ENCODE data around the gene TAF6L. TPM values are rescaled to one million over a fixed set of nuclear protein-coding genes. Genes with fewer than 3 reads are reported as not detected.
A peak's percentile ranks its signal among the peaks of the same experiment; 100 is the strongest.
"Not testable (repeated sequence)": the region's sequence is repeated elsewhere in the genome, so short reads cannot be mapped to it uniquely, and the experiment has no call there.

The TAF6L gene
- polyA plus RNA-seq, 3 donors: 27.9 to 30.9 (median 28.4) TPM

DNA sequence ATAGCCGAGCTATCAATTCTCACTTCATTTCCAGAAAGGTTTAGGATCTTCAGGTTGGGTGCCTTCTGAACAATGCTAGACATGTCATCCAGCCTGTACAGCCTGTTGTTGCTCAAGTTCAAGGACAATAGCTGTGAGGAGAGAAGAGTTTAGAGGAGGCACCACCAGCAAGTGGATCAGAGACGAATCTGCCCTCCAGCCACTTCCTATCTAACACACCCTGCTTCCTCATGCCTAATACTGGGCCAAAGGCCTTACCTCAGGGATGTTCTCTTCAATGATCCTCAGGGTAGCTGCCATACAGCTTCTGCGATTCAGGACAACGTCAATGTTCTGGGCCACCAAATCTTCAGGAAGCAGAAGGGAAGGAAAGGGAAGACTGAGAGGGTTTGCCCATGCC, 29.9 kb downstream of the TAF6L start:
- no peak for DNase-seq (ENCODE audit: low read depth in 3 of 3, low spot score in 2 of 3)

DNA sequence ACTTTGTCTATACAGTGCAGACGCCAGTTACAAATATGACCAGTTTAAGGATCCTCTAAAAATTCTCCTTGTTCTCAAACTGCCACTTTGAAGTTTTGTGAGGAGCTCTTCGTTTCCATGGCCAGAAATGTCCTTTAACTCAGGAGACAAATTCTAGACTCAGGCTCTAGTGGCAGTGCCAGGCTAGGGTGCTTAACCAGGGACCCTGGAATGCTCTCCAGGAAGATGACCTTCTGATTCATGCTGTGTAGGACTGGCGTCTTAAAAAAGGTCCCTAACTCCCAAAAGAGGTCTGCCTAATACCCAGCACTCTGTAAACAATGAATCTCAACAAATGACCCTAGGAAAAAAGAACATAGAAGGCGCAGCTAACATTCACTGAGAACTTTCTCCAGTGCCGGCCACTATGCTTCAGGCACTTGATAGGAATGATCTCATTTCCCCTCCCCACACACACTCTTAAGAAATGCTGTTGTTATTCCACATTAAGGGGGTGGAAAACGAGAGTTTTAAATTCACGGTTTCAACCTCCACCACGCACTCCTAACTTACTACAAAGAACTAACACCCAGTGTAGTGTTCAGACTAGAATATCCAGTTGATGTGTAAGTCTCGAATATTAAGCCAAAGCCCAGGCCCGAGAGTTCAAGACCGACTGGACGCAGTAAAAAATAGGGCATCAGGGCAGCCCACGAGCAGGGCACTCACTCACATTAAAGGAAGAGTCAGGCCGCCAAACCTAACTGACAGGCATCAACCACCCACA, 33.3 kb downstream of the TAF6L start:
- DNase-seq (ENCODE audit: low read depth in 3 of 3, low spot score in 2 of 3): peak in 1 of 3 donors; percentile 40

DNA sequence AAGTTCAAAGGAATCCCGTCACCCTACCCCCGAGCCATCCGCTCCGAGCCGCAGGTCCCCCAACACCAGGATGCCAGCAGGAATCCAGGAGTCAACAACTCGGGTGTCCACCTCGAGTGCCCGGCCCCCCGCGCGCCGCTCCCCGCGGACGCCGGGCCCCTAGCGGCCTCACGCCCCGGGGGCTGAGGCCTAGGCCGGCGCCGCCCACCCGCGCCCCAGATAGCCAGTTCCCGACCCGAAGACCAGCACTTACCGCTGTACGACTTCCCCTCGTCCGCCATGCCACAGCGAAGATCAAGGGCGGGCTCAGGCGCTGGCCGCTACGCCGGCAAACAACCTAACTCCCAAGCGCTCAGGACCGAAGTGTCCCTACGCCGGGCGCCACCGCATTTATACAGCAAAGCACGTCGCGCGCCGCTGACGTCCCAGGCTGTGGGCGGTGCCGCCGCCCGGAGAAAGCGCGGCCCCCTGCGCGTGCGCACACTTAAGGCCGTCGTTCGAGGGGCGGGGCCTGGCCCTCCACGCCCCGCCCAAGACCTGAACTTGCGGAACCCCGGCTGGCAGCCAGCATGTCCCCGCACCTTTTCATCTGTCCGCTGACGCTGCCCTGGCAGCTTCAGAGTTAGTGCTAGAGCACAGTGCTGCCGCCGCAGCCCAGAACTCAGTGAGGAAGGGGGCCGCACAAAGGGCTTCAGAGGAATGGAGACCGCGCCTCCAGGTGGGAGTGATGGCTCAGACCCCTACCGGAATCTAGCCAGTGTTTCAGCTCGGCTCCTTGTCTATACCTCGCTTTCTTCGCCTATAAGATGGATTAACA, 34.1 kb downstream of the TAF6L start, which contains the start of gene NXF1:
Gene NXF1 (minus strand): TSS at position 365 of the 817 bp plus-strand sequence. CDS start 84 bp downstream, at position 281.
- DNase-seq (ENCODE audit: low read depth in 3 of 3, low spot score in 2 of 3): peak; percentile 87 to 93 (median 89)

GRCh38 chr11:62805961-62806441, 34.8 kb downstream of the TAF6L start:
- no peak for DNase-seq (ENCODE audit: low read depth in 3 of 3, low spot score in 2 of 3)

DNA sequence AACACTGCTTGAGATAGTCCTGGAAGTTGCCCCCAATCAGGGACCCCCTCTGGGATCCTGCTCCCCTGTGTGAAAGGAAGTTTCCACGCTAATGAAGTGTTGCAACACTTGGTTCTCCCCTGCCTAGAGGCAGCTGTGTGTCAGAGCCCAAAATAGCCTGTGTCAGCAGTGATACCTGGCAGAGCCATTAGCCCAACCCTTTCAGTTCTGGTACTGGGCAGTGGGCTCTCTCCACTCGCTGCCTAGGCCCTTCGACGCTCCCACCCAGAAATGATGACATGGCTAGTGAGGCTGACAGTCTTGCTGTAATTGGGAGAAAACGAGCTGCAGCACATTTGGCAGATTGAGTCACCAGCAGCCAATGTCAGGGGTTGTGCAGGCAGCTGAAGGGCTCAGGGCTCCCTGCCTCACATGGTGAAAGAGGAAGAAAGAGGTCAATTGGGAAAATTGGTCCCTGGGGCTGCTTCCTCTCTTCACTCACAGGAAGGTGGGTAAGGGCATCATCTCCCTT, 35.5 kb downstream of the TAF6L start:
- DNase-seq (ENCODE audit: low read depth in 3 of 3, low spot score in 2 of 3): no peak

DNA sequence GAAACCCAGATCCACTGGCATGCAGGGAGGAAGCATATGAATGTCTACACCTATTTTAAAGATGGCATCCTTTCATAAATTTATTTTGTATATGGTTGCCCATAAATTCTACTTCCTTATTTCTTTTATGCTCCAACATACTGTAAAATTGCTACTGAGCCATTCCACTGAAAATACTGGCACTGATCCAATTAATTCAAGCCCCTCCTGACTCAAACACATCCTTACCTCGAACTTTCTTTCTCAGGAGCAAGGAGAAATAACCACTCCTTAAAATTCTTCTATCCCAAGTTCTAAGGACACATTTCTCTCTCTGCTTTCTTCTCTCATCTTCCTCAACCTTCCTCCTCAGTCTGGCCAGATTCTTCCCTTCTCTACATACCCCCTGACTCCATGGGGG, 39.6 kb downstream of the TAF6L start:
- DNase-seq (ENCODE audit: low read depth in 3 of 3, low spot score in 2 of 3): no peak

DNA sequence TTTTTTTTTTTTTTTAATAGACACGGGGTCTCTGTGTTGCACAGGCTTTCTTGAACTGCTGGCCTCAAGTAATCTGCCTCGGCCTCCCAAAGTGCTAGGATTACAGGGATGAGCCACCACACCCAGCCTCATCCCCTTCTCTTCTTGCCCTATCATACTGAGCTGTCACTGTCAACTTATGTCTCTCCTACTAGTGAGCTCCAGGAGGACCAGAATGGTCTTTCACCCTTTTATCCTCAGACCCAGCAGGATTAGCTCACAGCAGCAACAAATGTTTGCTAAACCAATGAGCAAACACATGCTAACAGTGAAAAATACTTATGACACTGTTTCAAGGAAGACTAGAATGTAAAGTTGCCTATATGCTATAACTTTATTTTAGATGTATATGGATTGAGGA, 40.5 kb downstream of the TAF6L start:
- no peak for DNase-seq (ENCODE audit: low read depth in 3 of 3, low spot score in 2 of 3)

DNA sequence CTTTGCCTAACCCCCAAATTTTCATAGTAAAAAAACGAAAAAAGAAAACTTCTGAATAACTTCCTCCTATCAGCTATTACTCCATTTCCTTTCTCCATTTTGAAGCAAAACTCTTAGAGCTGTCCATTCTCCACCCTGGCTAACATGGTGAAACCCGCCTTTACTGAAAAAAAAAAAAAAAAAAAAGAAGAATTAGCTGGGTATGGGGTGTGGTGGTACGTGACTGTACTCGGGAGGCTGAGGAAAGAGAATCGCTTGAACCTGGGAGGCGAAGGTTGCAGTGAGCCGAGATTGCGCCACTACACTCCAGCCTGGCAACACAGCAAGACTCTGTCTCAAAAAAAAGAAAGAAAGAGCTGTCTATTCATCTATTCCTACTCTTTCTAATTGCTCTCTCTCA, 45.4 kb downstream of the TAF6L start:
- DNase-seq (ENCODE audit: low read depth in 3 of 3, low spot score in 2 of 3): no peak

DNA sequence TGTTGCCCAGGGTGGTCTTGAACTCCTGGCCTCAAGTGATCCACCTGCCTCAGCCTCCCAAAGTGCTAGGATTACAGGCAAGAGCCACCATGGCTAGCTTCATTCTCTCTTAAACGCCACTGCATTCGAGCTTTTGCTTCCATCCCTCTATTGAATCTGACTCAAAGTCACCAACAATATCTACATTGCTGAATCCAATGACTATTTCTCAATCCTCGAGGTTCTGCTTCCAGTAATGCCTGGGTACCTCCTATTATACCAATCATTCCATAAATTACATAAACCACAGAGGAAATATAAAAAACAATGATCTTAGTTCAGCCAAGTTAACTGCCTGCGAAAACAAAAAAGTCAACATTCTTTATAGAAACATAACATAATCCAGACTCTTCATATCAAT, 45.9 kb downstream of the TAF6L start:
- no peak for DNase-seq (ENCODE audit: low read depth in 3 of 3, low spot score in 2 of 3)

DNA sequence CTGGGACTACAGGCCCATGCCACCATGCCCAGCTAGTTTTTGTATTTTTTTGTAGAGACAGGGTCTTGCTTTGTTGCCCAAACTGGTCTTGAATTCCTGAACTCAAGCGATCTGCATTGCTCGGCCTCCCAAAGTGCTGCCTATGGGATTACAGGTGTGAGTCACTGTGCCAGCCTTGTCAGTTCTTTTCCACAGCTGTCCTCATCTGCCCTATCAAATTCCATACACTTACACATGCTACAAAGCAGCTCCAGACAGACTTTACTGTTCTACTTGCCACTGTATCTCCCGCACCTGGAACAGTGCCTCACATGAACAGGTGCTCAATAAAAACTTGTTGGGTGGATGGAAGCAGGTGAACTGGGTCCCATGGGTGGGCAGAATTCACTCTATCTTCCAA, 52.5 kb downstream of the TAF6L start:
- no peak for DNase-seq (ENCODE audit: low read depth in 3 of 3, low spot score in 2 of 3)

DNA sequence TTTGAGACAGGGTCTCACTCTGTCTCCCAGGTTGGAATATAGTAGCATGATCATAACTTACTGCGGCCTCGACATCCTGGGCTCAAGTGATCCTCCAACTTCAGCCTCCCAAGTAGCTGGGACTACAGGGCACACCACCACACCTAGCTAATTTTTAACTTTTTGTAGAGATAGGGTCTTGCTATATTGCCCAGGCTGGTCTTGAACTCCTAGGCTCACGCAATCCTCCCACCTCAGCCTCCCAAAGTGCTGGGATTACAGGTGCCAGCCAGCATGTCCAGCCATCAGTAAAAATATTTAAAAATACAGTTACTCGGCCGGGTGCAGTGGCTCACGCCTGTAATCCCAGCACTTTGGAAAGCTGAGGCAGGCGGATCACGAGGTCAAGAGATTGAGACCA, 56.9 kb downstream of the TAF6L start:
- DNase-seq (ENCODE audit: low read depth in 3 of 3, low spot score in 2 of 3): not testable (repeated sequence)

DNA sequence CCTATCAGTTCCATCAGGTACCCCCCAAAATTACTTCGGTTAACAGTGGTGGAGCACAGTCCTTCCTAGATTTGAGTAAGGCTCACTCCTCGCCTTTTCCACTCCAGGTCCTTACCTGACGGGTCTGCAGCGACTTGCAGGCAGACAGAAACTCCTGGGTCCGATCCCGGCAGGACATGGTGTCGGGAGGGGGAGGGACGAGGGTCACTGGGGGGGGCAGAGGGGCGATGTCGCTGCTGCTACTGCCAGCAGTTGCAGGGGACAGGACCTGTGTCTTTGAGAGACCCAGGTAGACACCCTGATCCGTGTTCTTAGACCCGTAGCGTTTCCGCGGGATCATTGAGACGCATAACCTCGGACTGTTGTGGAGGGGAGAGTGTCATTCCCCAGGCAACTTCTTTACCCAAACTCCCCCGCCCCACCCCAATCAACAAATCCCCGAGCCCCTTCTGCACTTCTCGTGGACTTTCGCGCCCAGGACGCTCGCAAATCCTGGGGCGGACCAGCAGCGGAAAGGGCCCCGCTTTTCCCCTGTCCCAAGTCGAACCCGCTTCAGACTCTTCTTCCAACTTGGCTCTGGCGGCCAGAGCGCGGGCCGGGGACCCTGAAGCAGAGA, 59.8 kb downstream of the TAF6L start:
- no peak for DNase-seq (ENCODE audit: low read depth in 3 of 3, low spot score in 2 of 3)

- peak; percentile 95 to 98 (median 97) for DNase-seq (ENCODE audit: low read depth in 3 of 3, low spot score in 2 of 3)
Measured at GRCh38 chr11:62831520-62832335, 60.5 kb downstream of the TAF6L start, which contains the start of gene STX5. STX5 (minus strand) TSS chr11:62832051; CDS start chr11:62831243, 808 bp downstream.

DNA sequence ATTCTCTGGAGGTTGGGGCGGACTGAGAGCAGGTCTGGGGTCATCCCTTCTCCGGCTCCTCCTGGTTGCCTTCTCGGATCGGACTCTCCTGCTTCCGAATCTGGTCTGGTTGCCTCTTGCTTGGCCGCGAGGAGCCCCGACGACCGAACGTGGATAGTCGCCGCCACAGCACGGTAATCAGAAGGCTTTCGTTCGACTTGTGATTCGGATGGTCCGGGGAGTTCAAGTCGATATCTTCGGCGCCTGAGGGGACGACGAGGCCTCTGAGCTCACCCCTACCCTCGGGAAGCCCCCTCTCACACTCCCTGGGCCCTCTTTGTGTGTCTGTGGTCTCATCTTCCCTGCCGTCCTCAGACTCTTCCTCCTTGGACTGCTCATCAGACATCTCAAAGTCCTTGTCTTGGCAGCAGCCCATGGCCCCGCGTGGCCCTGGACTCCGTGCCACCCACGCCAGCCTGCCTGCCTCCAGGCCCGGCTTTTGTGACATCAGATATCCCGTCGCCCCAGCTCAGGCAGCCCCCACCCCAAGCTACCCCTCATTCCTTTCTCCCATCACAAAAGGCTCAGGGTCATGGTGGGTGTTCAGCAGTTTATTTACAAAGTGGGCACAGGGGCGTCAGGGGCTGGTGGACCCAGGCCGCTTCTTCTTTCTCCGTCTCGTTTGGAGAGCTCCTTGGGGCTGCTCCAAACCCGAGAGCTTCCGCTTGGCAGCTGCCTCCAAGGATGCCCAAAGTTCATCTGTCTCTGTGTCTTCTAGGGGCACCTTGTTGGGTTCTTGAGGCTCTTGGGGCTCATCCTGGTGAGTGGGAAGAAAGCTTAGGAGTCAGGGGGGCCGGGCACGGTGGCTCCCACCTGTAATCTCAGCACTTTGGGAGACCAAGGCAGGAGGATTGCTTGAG, 61.4 kb downstream of the TAF6L start, which contains the start of gene TEX54:
Gene TEX54 (minus strand): TSS at position 506 of the 899 bp plus-strand sequence.
- no peak for DNase-seq (ENCODE audit: low read depth in 3 of 3, low spot score in 2 of 3)

GRCh38 chr11:62835336-62835735, 64.1 kb downstream of the TAF6L start:
- DNase-seq (ENCODE audit: low read depth in 3 of 3, low spot score in 2 of 3): no peak
